ENCODE measurements around the gene EFCAB7.
A peak's percentile ranks its signal among the peaks of the same experiment; 100 is the strongest.

EFCAB7 gene

GRCh38 chr1:63522891-63523728, at the start of gene EFCAB7, which contains the start of gene ITGB3BP:
TSS of gene EFCAB7 (plus strand) at chr1:63523525. CDS start at chr1:63525573, 2,048 bp downstream.
TSS of gene ITGB3BP (minus strand) at chr1:63523225. CDS start at chr1:63523133, 92 bp downstream.
- TF ChIP-seq ZNF274 (IDR thresholded peaks at IDR 0.05; ENCODE audit: low read depth, low read length): no peak
- peak within 1 kb of the TSS; percentile 92 for H3K4me3 ChIP-seq (ENCODE audit: low read length)

- no peak for TF ChIP-seq ZNF274 (IDR thresholded peaks at IDR 0.05; ENCODE audit: low read depth, low read length)
These were observed 47.6 kb upstream of the EFCAB7 start for GRCh38 chr1:63475761-63476160.

GRCh38 chr1:63480057-63480456, 43.3 kb upstream of the EFCAB7 start:
- H3K4me3 ChIP-seq (ENCODE audit: low read length): no peak overlapping the region
- no peak for TF ChIP-seq ZNF274 (IDR thresholded peaks at IDR 0.05; ENCODE audit: low read depth, low read length)

More at GRCh38 chr1:63475761-63476160, 47.6 kb upstream of the EFCAB7 start:
- no peak overlapping the region for H3K4me3 ChIP-seq (ENCODE audit: low read length)

GRCh38 chr1:63486629-63487028, 36.7 kb upstream of the EFCAB7 start:
- H3K4me3 ChIP-seq (ENCODE audit: low read length): no peak overlapping the region
- TF ChIP-seq ZNF274 (IDR thresholded peaks at IDR 0.05; ENCODE audit: low read depth, low read length): no peak

GRCh38 chr1:63487336-63488065, 35.8 kb upstream of the EFCAB7 start:
- H3K4me3 ChIP-seq (ENCODE audit: low read length): no peak overlapping the region
- no peak for TF ChIP-seq ZNF274 (IDR thresholded peaks at IDR 0.05; ENCODE audit: low read depth, low read length)

- H3K4me3 ChIP-seq (ENCODE audit: low read length): no peak overlapping the region
- no peak for TF ChIP-seq ZNF274 (IDR thresholded peaks at IDR 0.05; ENCODE audit: low read depth, low read length)
These were observed 25.7 kb upstream of the EFCAB7 start for GRCh38 chr1:63497577-63497976.

- no peak for TF ChIP-seq ZNF274 (IDR thresholded peaks at IDR 0.05; ENCODE audit: low read depth, low read length)
- H3K4me3 ChIP-seq (ENCODE audit: low read length): no peak overlapping the region
These were observed 25.2 kb upstream of the EFCAB7 start for GRCh38 chr1:63498106-63498505.

- no peak overlapping the region for H3K4me3 ChIP-seq (ENCODE audit: low read length)
- TF ChIP-seq ZNF274 (IDR thresholded peaks at IDR 0.05; ENCODE audit: low read depth, low read length): no peak
These were observed 22.1 kb upstream of the EFCAB7 start for GRCh38 chr1:63501256-63501655.

- TF ChIP-seq ZNF274 (IDR thresholded peaks at IDR 0.05; ENCODE audit: low read depth, low read length): no peak
- no peak overlapping the region for H3K4me3 ChIP-seq (ENCODE audit: low read length)
These were observed 16.5 kb upstream of the EFCAB7 start for GRCh38 chr1:63506782-63507181.

- TF ChIP-seq ZNF274 (IDR thresholded peaks at IDR 0.05; ENCODE audit: low read depth, low read length): no peak
- no peak overlapping the region for H3K4me3 ChIP-seq (ENCODE audit: low read length)
These were observed 13.6 kb upstream of the EFCAB7 start for GRCh38 chr1:63509718-63510117.

- TF ChIP-seq ZNF274 (IDR thresholded peaks at IDR 0.05; ENCODE audit: low read depth, low read length): no peak
- no peak overlapping the region for H3K4me3 ChIP-seq (ENCODE audit: low read length)
These were observed 10.7 kb upstream of the EFCAB7 start for GRCh38 chr1:63512584-63512983.

- no peak overlapping the region for H3K4me3 ChIP-seq (ENCODE audit: low read length)
- no peak for TF ChIP-seq ZNF274 (IDR thresholded peaks at IDR 0.05; ENCODE audit: low read depth, low read length)
These were observed 6.7 kb upstream of the EFCAB7 start for GRCh38 chr1:63516629-63517028.

- no peak for TF ChIP-seq ZNF274 (IDR thresholded peaks at IDR 0.05; ENCODE audit: low read depth, low read length)
These were observed 413 bp downstream of the EFCAB7 start for GRCh38 chr1:63523738-63524137.

GRCh38 chr1:63524201-63524600, 876 bp downstream of the EFCAB7 start:
- TF ChIP-seq ZNF274 (IDR thresholded peaks at IDR 0.05; ENCODE audit: low read depth, low read length): no peak
- H3K4me3 ChIP-seq (ENCODE audit: low read length): peak overlapping the region; percentile 92

More at GRCh38 chr1:63523738-63524137, 413 bp downstream of the EFCAB7 start:
- H3K4me3 ChIP-seq (ENCODE audit: low read length): peak overlapping the region; percentile 92

GRCh38 chr1:63532727-63533126, 9.4 kb downstream of the EFCAB7 start:
- TF ChIP-seq ZNF274 (IDR thresholded peaks at IDR 0.05; ENCODE audit: low read depth, low read length): no peak
- no peak overlapping the region for H3K4me3 ChIP-seq (ENCODE audit: low read length)
